Vagina (tissue), 2 donors: ENCODE measurements around the gene ARID1B. TPM values are rescaled to one million over a fixed set of nuclear protein-coding genes. Genes with fewer than 3 reads are reported as not detected.

Experiments used
- DNase-seq, 2 donors: peaks; one replicate each; pipeline ENCODE4 v3.0.0-alpha.2; 2017; ENCODE audit errors: extremely low spot score in 2 of 2
- H3K27ac ChIP-seq: fragments of 200-600 bp; sonication (generic); one replicate; pipeline ENCODE4 v1.5.1; 2019
- H3K27me3 ChIP-seq: fragments of 200-600 bp; sonication (generic); one replicate; pipeline ENCODE4 v1.5.1; 2019
- H3K36me3 ChIP-seq, 2 donors: fragments of 200-600 bp; sonication (generic); one replicate each; pipeline ENCODE4 v1.5.1; 2017 to 2019
- H3K4me1 ChIP-seq: fragments of 200-600 bp; sonication (generic); one replicate; pipeline ENCODE4 v1.5.1; 2019
- H3K4me3 ChIP-seq, 2 donors: fragments of 200-600 bp; sonication (generic); 1 replicate in 1 of 2; 2 replicates in 1 of 2; pipeline ENCODE4 v1.5.1; 2016 to 2019
- H3K9me3 ChIP-seq: fragments of 200-600 bp; sonication (generic); one replicate; pipeline ENCODE4 v1.5.1; 2019
- CTCF ChIP-seq, 3 experiments: fragments of 450-650 bp in 2 of 3; fragments of 200-600 bp in 1 of 3; sonication (generic) in 1 of 3; IDR thresholded peaks; one replicate each; pipeline ENCODE4 v1.5.1; 2017 to 2019; ENCODE audit warnings: antibody characterized with exemption in 3 of 3, mild to moderate bottlenecking in 2 of 3, moderate library complexity in 2 of 3
- POLR2A ChIP-seq, 2 donors: fragments of 450-650 bp; IDR thresholded peaks; one replicate each; pipeline ENCODE4 v1.6.1; 2017; ENCODE audit warnings: antibody characterized with exemption in 2 of 2, mild to moderate bottlenecking in 2 of 2, moderate library complexity in 2 of 2
- POLR2AphosphoS5 ChIP-seq, 2 donors: sonication (generic); formaldehyde crosslinking; IDR thresholded peaks; one replicate each; pipeline ENCODE4 v1.9.0; 2017; ENCODE audit warnings: antibody characterized with exemption in 2 of 2, mild to moderate bottlenecking in 2 of 2, low read depth in 1 of 2; ENCODE audit not compliant: insufficient read depth in 1 of 2
- intact Hi-C: fragments of 100-400 bp; cut with DNase I; formaldehyde crosslinking; loops from one replicate; pipeline ENCODE4 v1.15.1; 2023
- total RNA-seq: library from RNA; depleted of rRNA; stranded (reverse); fragments of >200 nt; gene quantifications from one replicate; pipeline ENCODE4 v1.2.3, GENCODE V29; 2016

ARID1B gene
- total RNA-seq, 1 donor from 2014 or later: 141 TPM

DNA sequence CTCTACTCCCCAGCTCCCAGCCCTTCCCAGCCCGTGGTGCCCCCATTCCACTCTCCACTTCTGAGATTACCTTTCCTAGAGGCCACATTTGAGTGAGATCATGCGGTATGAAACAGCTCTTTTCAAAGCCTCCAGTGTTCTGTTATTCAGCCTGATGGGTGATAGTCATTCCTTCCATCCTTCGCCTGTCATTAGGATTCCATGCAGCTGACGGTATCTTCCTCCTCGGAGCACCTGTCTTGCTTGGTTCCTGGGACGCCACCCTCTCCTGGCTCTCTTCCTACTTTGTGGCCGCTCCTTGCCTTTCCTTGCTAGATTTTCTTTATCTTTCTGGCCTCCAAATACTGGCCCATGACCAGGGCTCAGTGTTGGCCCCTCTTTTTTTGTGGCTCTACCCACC, 137.0 kb downstream of the ARID1B start:
- H3K27me3 ChIP-seq: no peaks in the 10 kb centered on the region
- DNase-seq: no peak
- H3K4me1 ChIP-seq: peaks cover 63% of the 10 kb centered on the region
- H3K36me3 ChIP-seq: no peaks in the 10 kb centered on the region
- intact Hi-C loops: no loop called here
- H3K9me3 ChIP-seq: no peaks in the 10 kb centered on the region
- no peak overlapping the region for H3K4me3 ChIP-seq
- no peak overlapping the region for H3K27ac ChIP-seq
- TF ChIP-seq POLR2AphosphoS5 (IDR thresholded peaks at IDR 0.05; ENCODE audit: insufficient read depth in 1 of 2, low read depth in 1 of 2): no peak
- TF ChIP-seq POLR2A (IDR thresholded peaks at IDR 0.05): no peak
- TF ChIP-seq CTCF (IDR thresholded peaks at IDR 0.05): no peak

DNA sequence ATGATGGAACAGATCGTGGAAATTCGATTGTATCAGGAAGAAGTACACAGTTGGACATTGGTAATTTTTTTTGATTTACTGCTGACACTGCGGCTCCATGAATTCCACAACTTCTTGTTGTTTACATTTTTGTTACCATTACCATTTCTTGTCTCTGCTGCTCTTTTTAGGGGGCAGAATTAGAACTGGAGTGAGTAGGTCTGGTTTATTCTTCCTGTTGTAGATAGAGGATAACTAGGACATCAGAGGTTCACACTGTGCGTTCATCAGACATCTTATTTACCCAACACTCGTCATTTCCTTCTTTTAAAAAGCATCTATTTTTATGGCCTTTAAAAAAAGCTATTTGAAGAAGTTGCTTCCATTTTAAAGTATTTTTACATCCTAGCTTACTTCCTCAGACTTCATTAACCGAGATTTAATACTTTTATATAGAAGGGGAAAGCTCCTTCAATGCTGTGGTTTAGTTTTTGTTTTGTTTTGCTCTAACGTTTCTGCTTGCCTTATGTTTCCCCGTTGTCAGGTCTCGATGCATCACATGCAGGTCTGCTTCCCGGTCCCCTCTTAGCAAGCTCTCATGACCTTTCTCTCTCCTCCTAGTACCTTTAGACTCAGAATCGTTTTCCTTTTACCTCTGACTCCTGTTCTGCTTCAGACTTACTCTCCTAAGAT, 139.1 kb downstream of the ARID1B start:
- Histone ChIP-seq H3K27ac (no peak overlapping the region), H3K27me3 (no peaks in the 10 kb centered on the region), H3K4me1 (peaks cover 51% of the 10 kb centered on the region), H3K9me3 (no peaks in the 10 kb centered on the region), H3K4me3 (no peak overlapping the region), H3K36me3 (no peaks in the 10 kb centered on the region)
- DNase-seq: no peak
- intact Hi-C loops: no loop called here
- TF ChIP-seq POLR2AphosphoS5 (IDR thresholded peaks at IDR 0.05; ENCODE audit: insufficient read depth in 1 of 2, low read depth in 1 of 2) (no peak), POLR2A (IDR thresholded peaks at IDR 0.05) (no peak), CTCF (IDR thresholded peaks at IDR 0.05) (no peak)

- no peaks in the 10 kb centered on the region for H3K36me3 ChIP-seq
- TF ChIP-seq CTCF (IDR thresholded peaks at IDR 0.05) (no peak), POLR2AphosphoS5 (IDR thresholded peaks at IDR 0.05; ENCODE audit: insufficient read depth in 1 of 2, low read depth in 1 of 2) (no peak), POLR2A (IDR thresholded peaks at IDR 0.05) (no peak)
- H3K9me3 ChIP-seq: no peaks in the 10 kb centered on the region
- no peak overlapping the region for H3K27ac ChIP-seq
- H3K4me3 ChIP-seq: no peak overlapping the region
- no peaks in the 10 kb centered on the region for H3K27me3 ChIP-seq
- intact Hi-C loops: no loop called here
- DNase-seq: no peak
- H3K4me1 ChIP-seq: peaks cover 44% of the 10 kb centered on the region
Observed at GRCh38 chr6:156917213-156917612, 140.0 kb downstream of the ARID1B start.

DNA sequence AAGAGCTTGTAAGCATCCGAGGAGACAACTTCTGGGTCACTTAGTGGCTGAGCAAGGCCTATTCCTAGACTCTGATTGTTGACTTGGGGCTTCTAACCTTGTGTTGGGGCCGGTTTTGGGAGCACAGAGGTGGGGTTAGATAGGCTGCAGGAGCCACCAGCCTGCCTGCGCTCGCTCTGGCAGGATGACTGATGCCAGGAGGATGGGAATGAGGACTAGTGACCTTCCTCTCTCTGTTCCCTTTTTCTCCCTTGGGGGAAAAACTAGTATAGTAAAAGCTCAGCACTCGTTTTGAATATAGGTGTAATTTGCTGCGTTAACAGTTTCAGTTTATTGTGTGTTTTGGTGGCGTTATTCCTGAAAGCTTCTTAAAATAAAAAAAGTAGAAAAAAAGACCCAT, 141.5 kb downstream of the ARID1B start:
- Histone ChIP-seq H3K4me3 (no peak overlapping the region), H3K27me3 (no peaks in the 10 kb centered on the region), H3K9me3 (no peaks in the 10 kb centered on the region), H3K27ac (no peak overlapping the region), H3K36me3 (no peaks in the 10 kb centered on the region), H3K4me1 (peaks cover 44% of the 10 kb centered on the region)
- no peak for DNase-seq
- TF ChIP-seq POLR2A (IDR thresholded peaks at IDR 0.05) (no peak), CTCF (IDR thresholded peaks at IDR 0.05) (no peak), POLR2AphosphoS5 (IDR thresholded peaks at IDR 0.05; ENCODE audit: insufficient read depth in 1 of 2, low read depth in 1 of 2) (no peak)
- intact Hi-C loops: no loop called here

GRCh38 chr6:156919370-156919769, 142.2 kb downstream of the ARID1B start:
- DNase-seq: no peak
- Histone ChIP-seq H3K36me3 (no peaks in the 10 kb centered on the region), H3K4me3 (no peak overlapping the region), H3K4me1 (peaks cover 48% of the 10 kb centered on the region), H3K27ac (no peak overlapping the region), H3K27me3 (no peaks in the 10 kb centered on the region), H3K9me3 (no peaks in the 10 kb centered on the region)
- TF ChIP-seq CTCF (IDR thresholded peaks at IDR 0.05) (no peak), POLR2AphosphoS5 (IDR thresholded peaks at IDR 0.05; ENCODE audit: insufficient read depth in 1 of 2, low read depth in 1 of 2) (no peak), POLR2A (IDR thresholded peaks at IDR 0.05) (no peak)
- intact Hi-C loops: no loop called here
